Coronary artery (tissue), 2 donors: Measurements from ENCODE around the gene COPG2.
"Not testable (repeated sequence)": the region's sequence is repeated elsewhere in the genome, so short reads cannot be mapped to it uniquely, and the experiment has no call there.

ENCODE experiments used
- DNase-seq: peaks from one replicate; pipeline ENCODE4 v3.0.0-alpha.2; 2017; ENCODE audit warnings: low spot score
- H3K27ac ChIP-seq, 2 donors: fragments of 200-600 bp; sonication (generic); one replicate each; pipeline ENCODE4 v1.5.1; 2016 to 2019
- H3K4me3 ChIP-seq: fragments of 200-600 bp; sonication (generic); 2 replicates; pipeline ENCODE4 v1.5.1; 2016; ENCODE audit warnings: mild to moderate bottlenecking, moderate library complexity
- CTCF ChIP-seq: fragments of 200-600 bp; sonication (generic); IDR thresholded peaks from one replicate; pipeline ENCODE4 v1.5.1; 2019; ENCODE audit warnings: antibody characterized with exemption

The COPG2 gene

GRCh38 chr7:130566168-130566897 lies 102.2 kb downstream of the COPG2 start:
- no peak for DNase-seq
- Histone ChIP-seq H3K27ac (no peak overlapping the region), H3K4me3 (no peak overlapping the region)
- TF ChIP-seq CTCF: no peak

- H3K27ac ChIP-seq: no peak overlapping the region
- no peak for TF ChIP-seq CTCF
- no peak overlapping the region for H3K4me3 ChIP-seq
- DNase-seq: no peak
These were observed 107.6 kb downstream of the COPG2 start for GRCh38 chr7:130560972-130561371.

- Histone ChIP-seq H3K4me3 (no peak overlapping the region), H3K27ac (no peak overlapping the region)
- no peak for TF ChIP-seq CTCF
- DNase-seq: no peak
These were observed 109.4 kb downstream of the COPG2 start for GRCh38 chr7:130559184-130559583.

DNA sequence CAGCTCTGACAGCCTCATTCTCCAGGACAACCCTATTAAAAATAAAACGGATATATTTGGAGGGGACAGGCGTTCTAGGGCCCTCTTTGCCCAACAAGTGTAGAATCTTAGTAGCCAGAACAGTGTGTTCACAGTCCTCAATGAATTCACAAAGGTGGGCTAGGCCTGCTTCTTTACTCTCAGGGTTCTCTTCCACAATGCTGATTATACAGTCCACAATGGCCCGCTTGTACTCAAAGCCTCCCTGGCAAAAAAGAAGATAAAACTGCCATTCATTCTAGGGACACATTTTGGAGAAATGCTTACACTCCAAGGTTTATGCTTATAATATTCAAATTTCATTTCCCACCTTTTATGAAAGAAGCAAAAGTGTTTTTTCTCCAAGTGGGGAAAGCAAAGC lies 114.1 kb downstream of the COPG2 start:
- Histone ChIP-seq H3K4me3 (no peak overlapping the region), H3K27ac (no peak overlapping the region)
- no peak for DNase-seq
- no peak for TF ChIP-seq CTCF

- DNase-seq: no peak
- Histone ChIP-seq H3K4me3 (no peak overlapping the region), H3K27ac (no peak overlapping the region)
- TF ChIP-seq CTCF: no peak
These were observed 115.0 kb downstream of the COPG2 start for GRCh38 chr7:130553398-130554029.

- TF ChIP-seq CTCF: no peak
- H3K4me3 ChIP-seq: no peak overlapping the region
- DNase-seq: no peak
- no peak overlapping the region for H3K27ac ChIP-seq
These were observed 124.2 kb downstream of the COPG2 start for GRCh38 chr7:130544356-130544755.

DNA sequence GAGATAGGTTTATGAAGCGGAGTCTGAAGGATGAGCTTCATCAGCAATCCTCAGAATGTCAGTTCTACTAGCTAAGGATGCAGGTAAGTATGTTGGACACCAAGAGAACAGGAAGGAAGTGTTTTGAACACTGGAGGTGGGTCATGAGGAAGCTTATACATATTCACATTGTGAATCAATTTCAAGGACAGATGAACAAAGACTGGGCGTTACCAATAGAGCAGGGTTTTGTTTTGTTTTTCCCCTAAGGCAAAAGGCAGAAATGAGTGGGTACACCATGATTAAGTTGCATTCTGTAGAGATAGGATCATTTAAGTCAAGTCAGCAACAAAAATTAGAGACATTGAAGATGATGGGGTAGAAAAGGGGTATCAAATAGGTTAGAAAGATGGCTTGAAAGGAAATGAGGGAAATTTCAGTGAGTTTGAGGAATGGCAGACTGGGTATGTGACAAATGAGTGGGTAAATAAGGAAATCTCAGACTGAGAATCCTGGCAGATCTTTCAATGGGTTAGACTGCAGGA lies 125.0 kb downstream of the COPG2 start:
- Histone ChIP-seq H3K4me3 (no peak overlapping the region), H3K27ac (no peak overlapping the region)
- no peak for DNase-seq
- no peak for TF ChIP-seq CTCF

DNA sequence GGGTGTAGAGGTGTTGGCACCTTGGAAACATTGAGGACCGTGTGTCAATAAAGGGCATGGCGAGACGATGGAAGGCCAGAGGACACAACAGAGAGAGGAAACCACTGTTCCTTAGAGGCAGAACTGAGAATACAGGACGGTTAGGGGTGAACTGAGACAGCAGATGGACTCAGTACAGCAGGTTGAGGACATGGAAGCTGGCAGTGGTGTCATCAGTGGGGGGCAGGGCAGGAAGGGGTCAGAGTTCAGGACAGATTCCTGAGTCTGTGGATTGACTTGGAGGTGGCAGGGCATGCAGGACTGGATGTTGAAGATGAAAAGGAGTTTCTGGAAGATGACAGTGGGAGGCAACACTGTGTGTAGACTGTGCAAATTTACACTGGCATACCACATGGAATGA lies 126.3 kb downstream of the COPG2 start:
- not testable (repeated sequence) for H3K27ac ChIP-seq, DNase-seq, H3K4me3 ChIP-seq

DNA sequence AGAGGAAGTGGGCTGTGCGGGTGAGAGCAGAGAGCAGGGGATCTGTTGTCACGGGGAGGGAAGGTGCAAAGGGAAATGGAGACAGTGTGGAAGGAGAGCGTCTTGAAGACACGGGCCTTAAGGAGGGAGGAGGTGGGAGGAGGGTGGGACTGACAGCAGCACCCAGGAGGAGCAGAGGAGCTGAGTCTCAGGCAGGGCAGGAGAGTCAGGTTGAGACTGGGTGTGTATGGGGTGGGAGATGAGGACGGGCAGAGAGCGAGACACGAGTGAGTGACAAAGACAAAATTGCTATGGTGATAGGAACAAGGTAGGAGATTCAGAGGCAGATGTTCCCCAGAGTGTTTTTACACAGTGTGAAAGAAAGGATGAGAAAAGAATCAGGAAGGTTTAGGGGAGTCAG lies 127.3 kb downstream of the COPG2 start:
- not testable (repeated sequence) for DNase-seq, H3K27ac ChIP-seq, H3K4me3 ChIP-seq

DNA sequence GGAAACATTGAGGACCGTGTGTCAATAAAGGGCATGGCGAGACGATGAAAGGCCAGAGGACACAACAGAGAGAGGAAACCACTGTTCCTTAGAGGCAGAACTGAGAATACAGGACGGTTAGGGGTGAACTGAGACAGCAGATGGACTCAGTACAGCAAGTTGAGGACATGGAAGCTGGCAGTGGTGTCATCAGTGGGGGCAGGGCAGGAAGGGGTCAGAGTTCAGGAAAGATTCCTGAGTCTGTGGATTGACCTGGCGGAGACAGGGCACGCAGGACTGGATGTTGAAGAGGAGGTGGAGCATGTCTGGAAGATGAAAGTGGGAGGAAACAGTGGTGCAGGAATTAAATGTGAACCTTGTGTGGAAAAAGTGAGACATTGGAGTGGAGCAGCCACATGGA lies 130.7 kb downstream of the COPG2 start:
- not testable (repeated sequence) for H3K27ac ChIP-seq, H3K4me3 ChIP-seq, DNase-seq
